IMR-90 (cell line): ENCODE results near the gene VTN. TPM values are rescaled to one million over a fixed set of nuclear protein-coding genes. Genes with fewer than 3 reads are reported as not detected.

Experiments used
- ATAC-seq: fragments of 200-7000 bp; cut with Tn5 transposase; 2 replicates; pipeline ENCODE4 v1.9.1; 2020; ENCODE audit warnings: low read depth, mild to moderate bottlenecking, moderate library complexity
- BruUV-seq: library from RNA; stranded (reverse); fragments of 400-500 nt; replicated peaks from 2 replicates; lab custom pipeline; 2021; lab: Mats Ljungman, UMichigan
- CTCF ChIA-PET: fragments of 300-600 bp; formaldehyde crosslinking; extraction: SDS; loops from one replicate; lab custom pipeline; 2021; ENCODE audit warnings: antibody characterized with exemption; lab: Yijun Ruan, JAX
- POLR2A ChIA-PET: fragments of 300-600 bp; sonication (Branson Sonifier 250); formaldehyde crosslinking; loops from one replicate; lab custom pipeline; 2022; ENCODE audit warnings: antibody characterized with exemption; ENCODE audit not compliant: unreplicated experiment; lab: Charles Lee
- DNase-seq: peaks from one replicate; pipeline ENCODE4 v3.0.0; 2013
- H2AFZ ChIP-seq: replicated peaks from 2 replicates; pipeline ENCODE3; 2013; ENCODE audit warnings: low read length, mild to moderate bottlenecking; ENCODE audit not compliant: poor library complexity
- H2AK5ac ChIP-seq: 2 replicates; pipeline ENCODE4 v1.6.1; 2013; ENCODE audit warnings: low read depth, low read length, inconsistent platforms
- H2AK9ac ChIP-seq: replicated peaks from 2 replicates; pipeline ENCODE3; 2013; ENCODE audit warnings: mild to moderate bottlenecking, low read depth, low read length, moderate library complexity; ENCODE audit not compliant: poor library complexity
- H2BK120ac ChIP-seq: 2 replicates; pipeline ENCODE4 v1.6.1; 2013; ENCODE audit warnings: low read depth, low read length, inconsistent platforms
- H2BK15ac ChIP-seq: 3 replicates; pipeline ENCODE4 v1.6.1; 2013; ENCODE audit warnings: low read depth, low read length, inconsistent platforms
- H2BK20ac ChIP-seq: 2 replicates; pipeline ENCODE4 v1.6.1; 2013; ENCODE audit warnings: low read depth, mild to moderate bottlenecking, inconsistent platforms, low read length, moderate library complexity
- H2BK5ac ChIP-seq: 2 replicates; pipeline ENCODE4 v1.6.1; 2013; ENCODE audit warnings: mild to moderate bottlenecking, low read depth, low read length, inconsistent platforms; ENCODE audit not compliant: poor library complexity, severe bottlenecking
- H3K14ac ChIP-seq: replicated peaks from 2 replicates; pipeline ENCODE4 v1.6.1; 2013; ENCODE audit warnings: low read depth, low read length, inconsistent platforms
- H3K18ac ChIP-seq: 2 replicates; pipeline ENCODE4 v1.6.1; 2013; ENCODE audit warnings: low read depth, low read length, control low read depth
- H3K23ac ChIP-seq: 2 replicates; pipeline ENCODE4 v1.6.1; 2013; ENCODE audit warnings: low read depth, low read length, inconsistent platforms
- H3K27ac ChIP-seq: 2 replicates; pipeline ENCODE4 v1.5.1; 2013; ENCODE audit warnings: mild to moderate bottlenecking, control low read depth, low read length; ENCODE audit not compliant: insufficient read depth
- H3K27me3 ChIP-seq: 2 replicates; pipeline ENCODE4 v1.6.1; 2013; ENCODE audit warnings: low read length; ENCODE audit not compliant: control insufficient read depth, insufficient read depth
- H3K36me3 ChIP-seq: 2 replicates; pipeline ENCODE4 v1.6.1; 2013; ENCODE audit warnings: low read length, mixed read lengths; ENCODE audit not compliant: control insufficient read depth, insufficient read depth
- H3K4ac ChIP-seq: 2 replicates; pipeline ENCODE4 v1.6.1; 2013; ENCODE audit warnings: low read depth, low read length, inconsistent platforms
- H3K4me1 ChIP-seq: 2 replicates; pipeline ENCODE4 v1.6.1; 2013; ENCODE audit warnings: low read length, mixed read lengths; ENCODE audit not compliant: control insufficient read depth, insufficient read depth
- H3K4me2 ChIP-seq: 2 replicates; pipeline ENCODE4 v1.6.1; 2013; ENCODE audit warnings: low read depth, mild to moderate bottlenecking, control low read depth, low read length, moderate library complexity
- H3K4me3 ChIP-seq: 2 replicates; pipeline ENCODE4 v1.5.1; 2013; ENCODE audit warnings: low read depth, mild to moderate bottlenecking, control low read depth, low read length, moderate library complexity; ENCODE audit not compliant: insufficient read depth
- H3K56ac ChIP-seq: 2 replicates; pipeline ENCODE4 v1.6.1; 2013; ENCODE audit warnings: low read length, inconsistent platforms; ENCODE audit not compliant: insufficient read depth; ENCODE audit errors: extremely low read depth
- H3K79me1 ChIP-seq, 2 experiments: 2 replicates each; pipeline ENCODE4 v1.6.1; 2013; ENCODE audit warnings: low read length in 2 of 2, inconsistent platforms in 1 of 2, low read depth in 1 of 2
- H3K9ac ChIP-seq: 2 replicates; pipeline ENCODE4 v1.6.1; 2013; ENCODE audit warnings: low read depth, low read length, control low read depth
- H3K9me1 ChIP-seq: 2 replicates; pipeline ENCODE4 v1.6.1; 2013; ENCODE audit warnings: low read length, inconsistent platforms; ENCODE audit not compliant: insufficient read depth
- H3K9me3 ChIP-seq: 2 replicates; pipeline ENCODE4 v1.6.1; 2013; ENCODE audit warnings: low read length; ENCODE audit not compliant: control insufficient read depth, insufficient read depth
- H4K20me1 ChIP-seq: 2 replicates; pipeline ENCODE4 v1.6.1; 2013; ENCODE audit warnings: low read length, inconsistent platforms; ENCODE audit not compliant: insufficient read depth
- H4K5ac ChIP-seq: 2 replicates; pipeline ENCODE4 v1.6.1; 2013; ENCODE audit warnings: mild to moderate bottlenecking, low read depth, low read length, control low read depth
- H4K8ac ChIP-seq, 2 experiments: 2 replicates each; pipeline ENCODE4 v1.6.1; 2013; ENCODE audit warnings: low read depth in 2 of 2, low read length in 2 of 2, control low read depth in 1 of 2, inconsistent platforms in 1 of 2
- H4K91ac ChIP-seq: 2 replicates; pipeline ENCODE4 v1.6.1; 2013; ENCODE audit warnings: low read depth, low read length, inconsistent platforms; ENCODE audit not compliant: insufficient read depth
- BHLHE40 ChIP-seq: fragments of 150-350 bp; IDR thresholded peaks from 2 replicates; pipeline ENCODE4 v1.6.1; 2016; ENCODE audit warnings: mild to moderate bottlenecking, low read depth, low read length
- CEBPB ChIP-seq: IDR thresholded peaks from 2 replicates; pipeline ENCODE4 v1.6.1; 2012; ENCODE audit warnings: low read depth, low read length, improper control_type of control experiment
- CHD1 ChIP-seq: IDR thresholded peaks from 2 replicates; pipeline ENCODE4 v1.6.1; 2012; ENCODE audit warnings: low read depth, low read length, improper control_type of control experiment
- CTCF ChIP-seq: conservative IDR thresholded peaks from 2 replicates; pipeline ENCODE4 v1.5.1; 2012; ENCODE audit warnings: mild to moderate bottlenecking, low read depth, low read length, improper control_type of control experiment
- MAFK ChIP-seq: IDR thresholded peaks from 2 replicates; pipeline ENCODE4 v1.6.1; 2012; ENCODE audit warnings: low read depth, low read length, improper control_type of control experiment
- MAZ ChIP-seq: IDR thresholded peaks from 2 replicates; pipeline ENCODE4 v1.6.1; 2012; ENCODE audit warnings: low read depth, mild to moderate bottlenecking, low read length, improper control_type of control experiment, moderate library complexity, borderline replicate concordance
- MXI1 ChIP-seq: IDR thresholded peaks from 2 replicates; pipeline ENCODE4 v1.6.1; 2012; ENCODE audit warnings: low read depth, mild to moderate bottlenecking, low read length, moderate library complexity, borderline replicate concordance
- NFE2L2 ChIP-seq: fragments of 150-350 bp; IDR thresholded peaks from 2 replicates; pipeline ENCODE4 v1.6.1; 2016; ENCODE audit warnings: low read depth, mild to moderate bottlenecking, low read length
- RAD21 ChIP-seq: IDR thresholded peaks from 2 replicates; pipeline ENCODE4 v1.6.1; 2012; ENCODE audit warnings: low read length, improper control_type of control experiment
- RFX5 ChIP-seq: IDR thresholded peaks from 2 replicates; pipeline ENCODE4 v1.8.0; 2012; ENCODE audit warnings: low read depth, mild to moderate bottlenecking, low read length, moderate library complexity
- USF2 ChIP-seq: fragments of 150-350 bp; IDR thresholded peaks from 2 replicates; pipeline ENCODE4 v1.6.1; 2017; ENCODE audit warnings: mild to moderate bottlenecking, antibody characterized with exemption, low read length, low read depth
- WGBS, 2 experiments: methylation state at CpG; one replicate each; pipeline versions ENCODE4 v1.1.5 to v1.1.7; 2013; ENCODE audit warnings: missing lambda C conversion rate in 2 of 2; ENCODE audit not compliant: insufficient read length in 1 of 2; ENCODE audit errors: extremely low coverage in 2 of 2; 5-methylcytosine and 5-hydroxymethylcytosine counted together
- dilution Hi-C: fragments of 300-500 bp; cut with HindIII; formaldehyde crosslinking; loops from one replicate; pipeline ENCODE4 v1.14.3; 2018; ENCODE audit warnings: low sequenced_read_pairs; ENCODE audit not compliant: unreplicated experiment
- in situ Hi-C: fragments of 300-500 bp; cut with MboI; formaldehyde crosslinking; loops from 3 replicates; pipeline ENCODE4 v1.14.3; 2019; ENCODE audit warnings: low sequenced_read_pairs, inconsistent platforms, mixed read lengths
- intact Hi-C: fragments of 100-400 bp; cut with micrococcal nuclease; formaldehyde crosslinking; loops from 2 replicates; pipeline ENCODE4 v1.10.0; 2022
- polyA plus RNA-seq, 3 experiments: library from polyadenylated mRNA; depleted of rRNA; stranded (reverse); fragments of >200 nt; gene quantifications; 2 replicates each; pipeline ENCODE4 v1.2.3, GENCODE V29; 2012; ENCODE audit warnings: low replicate concordance in 1 of 3
- total RNA-seq: library from RNA; depleted of rRNA; stranded (reverse); fragments of >200 nt; gene quantifications from 2 replicates; pipeline ENCODE4 v1.2.3, GENCODE V29; 2012

Gene VTN
- total and polyA plus RNA-seq, 2 of the 4 experiments (the other 2 are of a cell fraction) = 0.18 to 1.0 TPM

- Histone ChIP-seq H2BK20ac (no peak overlapping the region), H3K79me1 (no peaks in the 10 kb centered on the region), H3K14ac (no peak overlapping the region), H3K18ac (no peak overlapping the region), H2AFZ (no peak overlapping the region), H3K27ac (no peak overlapping the region), H4K20me1 (no peaks in the 10 kb centered on the region), H4K8ac (no peak overlapping the region), H4K5ac (no peak overlapping the region), H3K36me3 (peaks cover 28% of the 10 kb centered on the region), H3K27me3 (no peaks in the 10 kb centered on the region), H3K9me3 (no peaks in the 10 kb centered on the region), H2BK120ac (no peak overlapping the region), H3K9ac (no peak overlapping the region), H3K4me1 (peaks cover 9% of the 10 kb centered on the region), H2AK9ac (no peak overlapping the region), H3K4ac (no peak overlapping the region), H2BK15ac (no peak overlapping the region), H4K91ac (no peak overlapping the region), H2AK5ac (no peak overlapping the region), H3K56ac (no peak overlapping the region), H3K4me3 (no peak overlapping the region), H3K4me2 (no peak overlapping the region), H3K23ac (no peak overlapping the region), H3K9me1 (peaks cover 19% of the 10 kb centered on the region; the same call in 1 of the 2 replicates), H2BK5ac (no peak overlapping the region)
- dilution Hi-C loops = no loop called here
- no CpG with 5 or more reads among the region's 3 CpGs for WGBS, 2 experiments
- ATAC-seq (no peak), DNase-seq (no peak)
- BruUV-seq = no TSS peak
- intact Hi-C loops = no loop called here
- POLR2A ChIA-PET = no interaction called here
- CTCF ChIA-PET = no interaction called here
- TF ChIP-seq CHD1 (no peak), CEBPB (no peak), USF2 (no peak), RFX5 (no peak), MAZ (no peak), MXI1 (no peak), MAFK (no peak), RAD21 (no peak), NFE2L2 (no peak), BHLHE40 (no peak), CTCF (no peak)
- in situ Hi-C loops = no loop called here
Observed at GRCh38 chr17:28397275-28397674, 27.2 kb upstream of the VTN start.
